ENCODE data around the gene NGF. TPM values are rescaled to one million over a fixed set of nuclear protein-coding genes. Genes with fewer than 3 reads are reported as not detected.

NGF gene
- total RNA-seq, 1 experiment from 2014 or later = 1.3 TPM

DNA sequence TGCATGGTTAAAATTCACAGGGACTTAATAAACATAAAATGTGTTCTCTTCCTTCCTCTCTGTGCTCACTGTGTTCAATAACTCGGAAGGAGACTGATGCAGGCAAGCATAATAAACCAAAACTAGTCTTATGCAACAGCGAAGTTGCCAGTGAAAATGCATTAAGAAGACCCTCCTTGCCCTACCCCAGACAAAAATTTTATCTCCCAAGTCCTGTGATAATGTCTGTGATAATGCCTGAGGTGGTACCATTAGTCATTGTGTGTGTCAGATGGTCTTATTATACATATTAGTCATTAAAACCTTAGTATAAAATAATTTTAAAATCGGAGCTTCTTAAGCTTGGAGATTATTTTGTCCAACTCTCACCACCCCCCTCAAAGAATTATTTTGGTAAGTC is 97.8 kb downstream of the NGF start:
- no peak for DNase-seq
- Histone ChIP-seq H3K36me3 (no peaks in the 10 kb centered on the region), H3K4me3 (no peak overlapping the region), H3K27me3 (no peaks in the 10 kb centered on the region), H3K9me3 (peaks cover 35% of the 10 kb centered on the region)

DNA sequence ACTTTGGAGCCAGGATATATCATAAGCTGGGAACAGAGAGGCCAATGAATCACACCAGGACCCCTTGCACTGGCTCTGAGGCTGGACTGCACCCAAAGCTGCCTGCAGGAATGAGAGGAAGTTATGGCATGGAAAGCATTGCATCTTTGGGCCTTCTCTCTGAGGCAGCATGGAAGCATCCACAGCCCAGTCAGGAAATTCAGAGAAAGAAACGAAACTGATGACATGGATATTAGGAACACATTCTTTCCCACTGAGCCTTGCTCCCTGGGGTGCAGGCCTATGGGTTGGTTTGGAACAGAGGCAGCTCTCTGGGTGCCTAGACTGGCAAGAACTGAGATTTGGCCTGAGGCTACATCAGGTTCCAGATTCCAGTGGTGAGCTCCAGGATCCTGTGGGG is 98.6 kb downstream of the NGF start:
- Histone ChIP-seq H3K36me3 (no peaks in the 10 kb centered on the region), H3K27me3 (no peaks in the 10 kb centered on the region), H3K9me3 (peaks cover 27% of the 10 kb centered on the region), H3K4me3 (no peak overlapping the region)
- DNase-seq = peak; percentile 94

- no peak overlapping the region for H3K4me3 ChIP-seq
- H3K27me3 ChIP-seq = no peaks in the 10 kb centered on the region
- peaks cover 27% of the 10 kb centered on the region for H3K9me3 ChIP-seq
- DNase-seq = no peak
- H3K36me3 ChIP-seq = no peaks in the 10 kb centered on the region
Measured at GRCh38 chr1:115239148-115239422, 99.0 kb downstream of the NGF start.

GRCh38 chr1:115238336-115239147 is 99.5 kb downstream of the NGF start:
- no peak for DNase-seq
- peaks cover 22% of the 10 kb centered on the region for H3K9me3 ChIP-seq
- H3K4me3 ChIP-seq = no peak overlapping the region
- no peaks in the 10 kb centered on the region for H3K36me3 ChIP-seq
- H3K27me3 ChIP-seq = no peaks in the 10 kb centered on the region

DNA sequence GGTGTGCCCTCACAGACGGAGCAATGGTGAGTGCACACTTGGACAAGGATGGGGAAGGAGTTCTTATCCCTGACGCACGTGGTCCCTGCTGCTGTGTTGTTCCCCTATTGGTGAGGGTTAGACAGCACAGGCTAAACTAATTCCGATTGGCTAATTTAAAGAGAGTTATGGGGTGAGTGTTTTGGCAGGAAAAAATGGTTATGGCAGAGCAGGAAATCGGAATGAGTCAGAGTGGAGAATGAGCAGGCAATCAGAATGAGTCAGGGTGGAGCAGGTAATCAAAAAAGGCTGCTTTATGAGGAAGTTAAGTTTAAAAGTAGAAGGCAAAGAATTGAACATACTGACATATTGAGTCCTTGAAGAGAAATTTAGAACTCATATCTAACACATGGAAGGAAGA is 100.5 kb downstream of the NGF start:
- Histone ChIP-seq H3K9me3 (peaks cover 17% of the 10 kb centered on the region), H3K27me3 (no peaks in the 10 kb centered on the region), H3K36me3 (no peaks in the 10 kb centered on the region), H3K4me3 (no peak overlapping the region)
- peak; percentile 56 for DNase-seq

DNA sequence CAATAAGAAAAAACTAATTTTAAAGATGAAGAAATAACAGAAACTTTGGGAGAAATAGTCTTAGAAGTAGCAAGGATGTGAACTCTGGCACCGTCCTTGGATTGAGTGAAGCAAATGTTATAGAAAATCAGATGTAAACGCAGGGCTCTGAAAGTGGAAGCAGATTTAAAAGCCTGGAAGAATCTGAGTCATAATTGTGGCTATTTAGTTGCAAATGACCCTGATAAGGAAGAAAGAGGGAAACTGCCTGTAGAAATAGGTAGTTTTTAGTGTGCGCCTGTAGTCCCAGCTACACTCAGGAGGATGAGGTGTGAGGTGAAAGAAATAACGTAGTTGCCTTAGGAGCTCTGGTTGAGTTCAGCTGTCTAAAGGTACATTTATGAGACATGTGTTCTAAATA is 101.0 kb downstream of the NGF start:
- Histone ChIP-seq H3K4me3 (no peak overlapping the region), H3K36me3 (no peaks in the 10 kb centered on the region), H3K27me3 (no peaks in the 10 kb centered on the region), H3K9me3 (peaks cover 17% of the 10 kb centered on the region)
- DNase-seq = no peak

Other genes with a start within 250 kb of the NGF start
- gene TSPAN2, start 248.7 kb downstream of the NGF start, total RNA-seq (2014; rRNA removed; shearing (Covaris generic); ENCODE audit: low replicate concordance) = 0.17 and 1.0 TPM in 2 replicates

Data from MG63 (cell line).